HepG2 (cell line): ENCODE data around the gene SERPINF2. TPM values are rescaled to one million over a fixed set of nuclear protein-coding genes. Genes with fewer than 3 reads are reported as not detected.

Source experiments
- FLYWCH1 ChIP-seq: sonication (generic); formaldehyde crosslinking; IDR thresholded peaks from 2 replicates; pipeline ENCODE4 v1.8.1; 2023; ENCODE audit warnings: mild to moderate bottlenecking, missing genetic modification reagents
- NCOA1 ChIP-seq: sonication (generic); formaldehyde crosslinking; IDR thresholded peaks from 2 replicates; pipeline ENCODE4 v1.9.0; 2021; ENCODE audit warnings: missing genetic modification reagents
- NFE2 ChIP-seq: sonication (generic); formaldehyde crosslinking; IDR thresholded peaks from 2 replicates; pipeline ENCODE4 v1.4.0; 2020; ENCODE audit warnings: missing genetic modification reagents
- PATZ1 ChIP-seq: sonication (generic); formaldehyde crosslinking; IDR thresholded peaks from 2 replicates; pipeline ENCODE4 v1.4.0; 2020; ENCODE audit warnings: missing genetic modification reagents
- RFXANK ChIP-seq: IDR thresholded peaks from 2 replicates; pipeline ENCODE4 v1.6.1; 2016
- SRY ChIP-seq: sonication (generic); formaldehyde crosslinking; IDR thresholded peaks from 2 replicates; pipeline ENCODE4 v1.8.0; 2022; ENCODE audit warnings: mild to moderate bottlenecking, missing genetic modification reagents
- ZBTB4 ChIP-seq: sonication (generic); formaldehyde crosslinking; IDR thresholded peaks from 2 replicates; pipeline ENCODE4 v1.4.0; 2020; ENCODE audit warnings: missing genetic modification reagents, mild to moderate bottlenecking, borderline replicate concordance
- ZBTB7A ChIP-seq: sonication (generic); formaldehyde crosslinking; IDR thresholded peaks from 2 replicates; pipeline ENCODE4 v1.8.0; 2022; ENCODE audit warnings: mild to moderate bottlenecking, missing genetic modification reagents
- ZFP62 ChIP-seq: sonication (generic); formaldehyde crosslinking; IDR thresholded peaks from 2 replicates; pipeline ENCODE4 v1.4.0; 2020; ENCODE audit warnings: missing genetic modification reagents
- ZHX2 ChIP-seq, 2 experiments: sonication (generic) in 1 of 2; formaldehyde crosslinking in 1 of 2; IDR thresholded peaks; 2 replicates each; pipeline versions ENCODE4 v1.6.1 to v1.9.0; 2014 to 2022; ENCODE audit warnings: antibody characterized with exemption in 1 of 2, borderline replicate concordance in 1 of 2, inconsistent platforms in 1 of 2, low read depth in 1 of 2, missing genetic modification reagents in 1 of 2
- ZNF17 ChIP-seq: sonication (generic); formaldehyde crosslinking; IDR thresholded peaks from 2 replicates; pipeline ENCODE4 v1.5.0; 2020; ENCODE audit warnings: mild to moderate bottlenecking, missing genetic modification reagents
- ZNF205 ChIP-seq: IDR thresholded peaks from 2 replicates; pipeline ENCODE4 v1.6.1; 2018; ENCODE audit warnings: missing biosample characterization, missing genetic modification reagents
- ZNF333 ChIP-seq: sonication (generic); formaldehyde crosslinking; IDR thresholded peaks from 2 replicates; pipeline ENCODE4 v1.4.0; 2020; ENCODE audit warnings: mild to moderate bottlenecking, missing genetic modification reagents, borderline replicate concordance
- ZNF567 ChIP-seq: sonication (generic); formaldehyde crosslinking; IDR thresholded peaks from 2 replicates; pipeline ENCODE4 v1.8.1; 2023; ENCODE audit warnings: mild to moderate bottlenecking, missing genetic modification reagents, borderline replicate concordance
- polyA plus RNA-seq, 8 experiments: library from polyadenylated mRNA; depleted of rRNA in 3 of 8; stranded (reverse) in 7 of 8; unstranded in 1 of 8; fragments of >200 nt; fragmentation: Illumina TruSeq in 4 of 8; extraction: Trizol in 4 of 8; gene quantifications; 2 replicates each; pipeline versions ENCODE4 v1.2.1 to v1.2.3, GENCODE V29; 2011 to 2016; ENCODE audit warnings: low read depth in 4 of 8, missing spikeins in 1 of 8, mixed read lengths in 1 of 8; ENCODE audit not compliant: insufficient read depth in 1 of 8
- total RNA-seq, 5 experiments: library from RNA; depleted of rRNA; stranded (reverse); fragments of >200 nt; fragmentation: Illumina TruSeq; extraction: Trizol; gene quantifications; 2 replicates each; pipeline ENCODE4 v1.2.3, GENCODE V29; 2016; ENCODE audit warnings: low read depth in 1 of 5

SERPINF2 gene
- total and polyA plus RNA-seq, 2 of the 13 experiments (the other 11 are each of a cell fraction or from before 2014, with no cell fraction given) = 309 to 548 TPM

DNA sequence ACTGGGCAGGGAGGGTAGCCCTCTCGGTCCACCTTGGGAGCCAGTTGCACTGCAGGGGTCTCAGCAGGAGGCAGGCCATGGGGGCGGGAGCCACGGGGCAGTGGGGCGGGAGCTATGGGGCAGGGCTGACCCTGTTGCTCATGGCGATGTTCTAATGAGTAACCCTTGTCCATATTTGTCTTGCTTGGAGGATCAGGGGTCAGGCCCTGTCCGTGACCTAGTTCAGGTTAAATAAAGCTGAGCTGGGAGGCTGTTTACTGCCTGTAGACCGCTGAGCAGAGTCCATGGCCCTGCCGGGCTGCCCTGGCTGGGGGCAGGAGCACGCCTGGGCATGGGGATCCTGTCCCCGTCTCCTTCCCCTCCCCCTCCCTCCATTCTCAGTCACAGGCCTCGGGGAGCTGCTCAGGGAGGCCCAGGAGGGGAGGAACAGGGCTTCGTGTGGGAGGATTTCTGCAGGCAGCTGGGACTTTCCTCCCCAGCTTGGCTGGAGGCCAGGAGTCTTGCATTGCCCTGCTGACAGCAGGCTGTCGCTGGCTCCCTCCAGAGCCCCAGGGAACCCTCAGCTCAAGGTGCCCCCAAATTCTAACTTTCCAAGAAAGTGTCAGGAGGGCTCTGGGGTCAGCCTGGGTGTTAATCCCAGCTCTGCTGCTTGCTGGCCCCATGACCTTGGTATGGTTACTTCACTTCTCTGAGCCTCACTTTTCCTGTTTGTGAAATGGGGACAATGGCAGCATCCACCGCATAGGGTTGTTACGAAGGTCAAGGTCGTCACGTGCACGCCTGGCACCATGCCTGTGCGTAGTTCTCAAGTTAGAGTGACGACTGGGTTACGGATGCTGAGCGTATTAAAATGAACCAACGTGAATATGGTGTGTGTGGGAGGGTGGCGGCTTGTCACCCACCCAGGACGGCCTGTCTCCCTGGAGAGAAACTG lies 6.1 kb upstream of the SERPINF2 start (continued):
- TF ChIP-seq PATZ1 (CRISPR knock-in tag) = peak; percentile 97
- TF ChIP-seq ZHX2 (IDR thresholded peaks at IDR 0.05; ENCODE audit: low read depth) = peak; percentile 21; the same call in 1 of the 2 replicates
- TF ChIP-seq ZHX2 (CRISPR knock-in tag; IDR thresholded peaks at IDR 0.05; ENCODE audit: borderline replicate concordance) = 0 out of 2 replicates have a peak, but pooled peaks have one; percentile 58
- peak; percentile 98 for TF ChIP-seq ZNF205
- TF ChIP-seq SRY (CRISPR knock-in tag) = peak; percentile 79; the same call in 1 of the 2 replicates
- TF ChIP-seq ZBTB4 (CRISPR knock-in tag) = peak; percentile 49
- TF ChIP-seq FLYWCH1 (CRISPR knock-in tag) = no peak
- no peak for TF ChIP-seq ZNF17
- TF ChIP-seq ZNF567 = no peak
- no peak for TF ChIP-seq NFE2 (CRISPR knock-in tag)
- peak; percentile 99 for TF ChIP-seq NCOA1 (CRISPR knock-in tag)
- TF ChIP-seq ZBTB7A (CRISPR knock-in tag) = peak; percentile 88; the same call in 1 of the 2 replicates
- TF ChIP-seq ZFP62 (CRISPR knock-in tag) = no peak
- TF ChIP-seq RFXANK (CRISPR knock-in tag) = no peak
- TF ChIP-seq ZNF333 (CRISPR knock-in tag) = peak; percentile 82
